H1 (cell line): ENCODE measurements around the gene CTDP1. TPM values are rescaled to one million over a fixed set of nuclear protein-coding genes. Genes with fewer than 3 reads are reported as not detected.
A peak's percentile ranks its signal among the peaks of the same experiment; 100 is the strongest.

Experiments used
- CTCF ChIA-PET: fragments of 300-600 bp; sonication (Branson Sonifier 250); formaldehyde crosslinking; loops from one replicate; lab custom pipeline; 2021; ENCODE audit not compliant: partially characterized antibody; lab: Charles Lee
- POLR2A ChIA-PET: fragments of 300-600 bp; sonication (Branson Sonifier 250); formaldehyde crosslinking; loops from one replicate; lab custom pipeline; 2021; ENCODE audit warnings: inconsistent platforms; ENCODE audit not compliant: partially characterized antibody; lab: Charles Lee
- DNase-seq, 2 experiments: peaks; one replicate each; pipeline versions ENCODE4 v3.0.0 to v3.0.0-alpha.2; 2010 to 2022; ENCODE audit warnings: low spot score in 2 of 2, low read depth in 1 of 2, mixed read lengths in 1 of 2
- FAIRE-seq: peaks from 2 replicates; lab custom pipeline; 2011; peaks lifted over from hg19 to GRCh38; lab: Jason Lieb, UNC
- H2AFZ ChIP-seq: 2 replicates; pipeline ENCODE4 v1.8.1; 2012; ENCODE audit warnings: low read length, inconsistent platforms
- H2AK5ac ChIP-seq: 2 replicates; pipeline ENCODE4 v1.6.1; 2013; ENCODE audit warnings: low read depth, low read length
- H2BK120ac ChIP-seq: replicated peaks from 2 replicates; pipeline ENCODE3; 2013; ENCODE audit warnings: low read depth, low read length, inconsistent platforms
- H2BK12ac ChIP-seq: 2 replicates; pipeline ENCODE4 v1.6.1; 2013; ENCODE audit warnings: low read depth, low read length
- H2BK15ac ChIP-seq: 2 replicates; pipeline ENCODE4 v1.6.1; 2013; ENCODE audit warnings: low read length
- H2BK20ac ChIP-seq: 2 replicates; pipeline ENCODE4 v1.6.1; 2013; ENCODE audit warnings: low read length
- H2BK5ac ChIP-seq: 2 replicates; pipeline ENCODE4 v1.6.1; 2013; ENCODE audit warnings: low read depth, low read length
- H3K14ac ChIP-seq: 2 replicates; pipeline ENCODE4 v1.6.1; 2013; ENCODE audit warnings: inconsistent platforms; ENCODE audit not compliant: insufficient read length
- H3K18ac ChIP-seq: 2 replicates; pipeline ENCODE4 v1.6.1; 2013; ENCODE audit warnings: low read length; ENCODE audit errors: extremely low read depth
- H3K23ac ChIP-seq: 2 replicates; pipeline ENCODE4 v1.6.1; 2013; ENCODE audit warnings: inconsistent platforms; ENCODE audit not compliant: insufficient read length
- H3K23me2 ChIP-seq: 2 replicates; pipeline ENCODE4 v1.6.1; 2013; ENCODE audit warnings: low read depth, low read length
- H3K27ac ChIP-seq: 2 replicates; pipeline ENCODE4 v1.6.1; 2011; ENCODE audit warnings: low read depth, low read length, inconsistent platforms
- H3K27me3 ChIP-seq, 4 experiments: replicated peaks in 1 of 4; 1 replicate in 1 of 4; 2 replicates in 3 of 4; pipeline versions ENCODE4 v1.6.1 to v1.8.1; 2011 to 2013; ENCODE audit warnings: low read length in 3 of 4, mild to moderate bottlenecking in 3 of 4, inconsistent platforms in 2 of 4, mixed read lengths in 2 of 4, moderate library complexity in 1 of 4; ENCODE audit not compliant: control insufficient read depth in 3 of 4, insufficient read depth in 3 of 4; ENCODE audit errors: extremely low read depth in 1 of 4
- H3K36me3 ChIP-seq, 4 experiments: 2 replicates each; pipeline versions ENCODE4 v1.6.1 to v1.8.1; 2011 to 2013; ENCODE audit warnings: mild to moderate bottlenecking in 4 of 4, low read length in 3 of 4, moderate library complexity in 2 of 4, control low read depth in 1 of 4, inconsistent platforms in 1 of 4; ENCODE audit not compliant: insufficient read depth in 4 of 4, control insufficient read depth in 2 of 4
- H3K4ac ChIP-seq: replicated peaks from 2 replicates; pipeline ENCODE3; 2013; ENCODE audit warnings: low read length, low read depth, mixed read lengths, inconsistent platforms; ENCODE audit not compliant: insufficient read length
- H3K4me1 ChIP-seq, 4 experiments: replicated peaks in 1 of 4; 1 replicate in 1 of 4; 2 replicates in 3 of 4; pipeline versions ENCODE4 v1.6.1 to v1.8.1; 2011 to 2013; ENCODE audit warnings: low read length in 3 of 4, inconsistent platforms in 2 of 4, mixed read lengths in 1 of 4; ENCODE audit not compliant: insufficient read depth in 4 of 4, control insufficient read depth in 3 of 4
- H3K4me2 ChIP-seq, 2 experiments: 2 replicates each; pipeline versions ENCODE4 v1.6.1 to v1.8.1; 2011 to 2013; ENCODE audit warnings: low read depth in 2 of 2, low read length in 2 of 2, control low read depth in 1 of 2, inconsistent platforms in 1 of 2, mild to moderate bottlenecking in 1 of 2; ENCODE audit not compliant: insufficient read depth in 1 of 2
- H3K4me3 ChIP-seq, 4 experiments: fragments of 200-600, 300-600 bp in 1 of 4; sonication (generic), shearing (Covaris generic), sonication (Bioruptor Twin) in 1 of 4; 2 replicates each; pipeline versions ENCODE4 v1.5.1 to v1.8.1; 2011 to 2016; ENCODE audit warnings: low read length in 4 of 4, low read depth in 3 of 4, control low read depth in 2 of 4, inconsistent platforms in 2 of 4, mild to moderate bottlenecking in 2 of 4, mixed read lengths in 1 of 4, moderate library complexity in 1 of 4; ENCODE audit not compliant: insufficient read depth in 2 of 4; ENCODE audit errors: extremely low read depth in 1 of 4
- H3K56ac ChIP-seq: replicated peaks from 2 replicates; pipeline ENCODE3; 2013; ENCODE audit warnings: low read depth, mild to moderate bottlenecking, mixed read lengths, low read length, inconsistent platforms; ENCODE audit not compliant: insufficient read length
- H3K79me1 ChIP-seq: 2 replicates; pipeline ENCODE4 v1.6.1; 2013; ENCODE audit warnings: low read depth, low read length, control low read depth
- H3K79me2 ChIP-seq, 2 experiments: 2 replicates each; pipeline versions ENCODE4 v1.6.1 to v1.8.1; 2012 to 2013; ENCODE audit warnings: low read length in 2 of 2, mild to moderate bottlenecking in 2 of 2, inconsistent platforms in 1 of 2; ENCODE audit not compliant: insufficient read depth in 2 of 2, control insufficient read depth in 1 of 2
- H3K9ac ChIP-seq, 4 experiments: replicated peaks in 1 of 4; 1 replicate in 1 of 4; 2 replicates in 3 of 4; pipeline versions ENCODE4 v1.6.1 to v1.8.1; 2011 to 2013; ENCODE audit warnings: low read depth in 3 of 4, low read length in 3 of 4, control low read depth in 2 of 4, mild to moderate bottlenecking in 2 of 4, moderate library complexity in 2 of 4, inconsistent platforms in 1 of 4; ENCODE audit errors: extremely low read depth in 1 of 4
- H3K9me3 ChIP-seq, 2 experiments: 2 replicates each; pipeline versions ENCODE4 v1.6.1 to v1.8.1; 2012 to 2013; ENCODE audit warnings: mild to moderate bottlenecking in 2 of 2, moderate library complexity in 2 of 2, control low read depth in 1 of 2, inconsistent platforms in 1 of 2, low read depth in 1 of 2, low read length in 1 of 2, mixed read lengths in 1 of 2; ENCODE audit not compliant: insufficient read depth in 2 of 2
- H4K20me1 ChIP-seq, 2 experiments: replicated peaks in 1 of 2; 2 replicates each; pipeline versions ENCODE3 to v1.8.1; 2011 to 2013; ENCODE audit warnings: inconsistent platforms in 2 of 2, low read length in 2 of 2, mild to moderate bottlenecking in 1 of 2; ENCODE audit not compliant: insufficient read depth in 2 of 2, control insufficient read depth in 1 of 2
- H4K5ac ChIP-seq: 2 replicates; pipeline ENCODE4 v1.6.1; 2013; ENCODE audit warnings: low read length, low read depth, mixed read lengths, inconsistent platforms; ENCODE audit not compliant: insufficient read length
- H4K8ac ChIP-seq: 2 replicates; pipeline ENCODE4 v1.8.0; 2013; ENCODE audit warnings: mild to moderate bottlenecking, moderate library complexity, low read length, inconsistent platforms; ENCODE audit not compliant: insufficient read depth; ENCODE audit errors: extremely low read depth
- H4K91ac ChIP-seq: replicated peaks from 2 replicates; pipeline ENCODE3; 2013; ENCODE audit warnings: low read length, mixed read lengths, inconsistent platforms; ENCODE audit not compliant: insufficient read length
- BRCA1 ChIP-seq: IDR thresholded peaks from 2 replicates; pipeline ENCODE4 v1.6.1; 2012; ENCODE audit warnings: low read depth, low read length, improper control_type of control experiment
- CBX5 ChIP-seq: fragments of 300-800, 300-1000 bp; sonication (generic); IDR thresholded peaks from 2 replicates; pipeline ENCODE4 v1.7.1; 2016; ENCODE audit warnings: antibody characterized with exemption, low read length, low read depth
- KDM5A ChIP-seq: fragments of 200-600 bp; IDR thresholded peaks from 2 replicates; pipeline ENCODE4 v1.7.1; 2012; ENCODE audit warnings: mild to moderate bottlenecking, low read length, inconsistent platforms, mixed read lengths
- PHF8 ChIP-seq: fragments of 200-600 bp; sonication (generic); conservative IDR thresholded peaks from 2 replicates; pipeline ENCODE4 v1.7.1; 2012; ENCODE audit warnings: low read depth, mild to moderate bottlenecking, inconsistent platforms, low read length, moderate library complexity
- RAD21 ChIP-seq, 2 experiments: IDR thresholded peaks in 1 of 2; conservative IDR thresholded peaks in 1 of 2; 2 replicates each; pipeline ENCODE4 v1.6.1; 2011; ENCODE audit warnings: low read depth in 2 of 2, low read length in 2 of 2, improper control_type of control experiment in 1 of 2, inconsistent platforms in 1 of 2, mild to moderate bottlenecking in 1 of 2, moderate library complexity in 1 of 2
- RBBP5 ChIP-seq: IDR thresholded peaks from 2 replicates; pipeline ENCODE4 v1.7.1; 2012; ENCODE audit warnings: low read depth, mild to moderate bottlenecking, inconsistent platforms, low read length, moderate library complexity, borderline replicate concordance
- TCF12 ChIP-seq: IDR thresholded peaks from 2 replicates; pipeline ENCODE4 v1.6.1; 2011; ENCODE audit warnings: low read depth, mild to moderate bottlenecking, low read length
- TEAD4 ChIP-seq: IDR thresholded peaks from 2 replicates; pipeline ENCODE4 v1.6.1; 2012; ENCODE audit warnings: low read depth, low read length, inconsistent platforms, mixed read lengths
- WGBS, 2 experiments: shearing (Covaris generic) in 1 of 2; methylation state at CpG; one replicate each; pipeline versions ENCODE4 v1.1.6 to v1.1.7; 2013 to 2015; ENCODE audit warnings: low lambda C conversion rate in 2 of 2, mixed read lengths in 2 of 2, inconsistent platforms in 1 of 2, low coverage in 1 of 2, missing lambda C conversion rate in 1 of 2; ENCODE audit not compliant: insufficient replicate concordance in 2 of 2, insufficient coverage in 1 of 2, insufficient read length in 1 of 2; ENCODE audit errors: extremely low coverage in 1 of 2, missing lambda C conversion rate in 1 of 2; 5-methylcytosine and 5-hydroxymethylcytosine counted together
- polyA plus RNA-seq, 7 experiments: library from polyadenylated mRNA; depleted of rRNA in 3 of 7; stranded (reverse) in 5 of 7; unstranded in 2 of 7; fragments of >200 nt in 5 of 7; fragments of 200-250 nt in 2 of 7; gene quantifications; 1 replicate in 5 of 7; 2 replicates in 1 of 7; 4 replicates in 1 of 7; pipeline versions ENCODE4 v1.2.1 to v1.2.3, GENCODE V29; 2011 to 2013; ENCODE audit warnings: missing spikeins in 2 of 7, mixed read lengths in 2 of 7
- total RNA-seq: library from RNA; stranded (reverse); fragmentation: NEBNext Ultra II Directional; extraction: Animal tissue kit (Norgen Biotek cat#: 25700); gene quantifications from 2 replicates; pipeline ENCODE4 v1.2.1, GENCODE V29; 2021

CTDP1 gene
- total and polyA plus RNA-seq, 2 of the 8 experiments (the other 6 are each of a cell fraction or from before 2014, with no cell fraction given): 16.6 to 37.0 TPM

GRCh38 chr18:79770501-79770815 lies 90.9 kb downstream of the CTDP1 start:
- Histone ChIP-seq H3K36me3 (no peaks in the 10 kb centered on the region), H3K18ac (no peak overlapping the region), H2BK12ac (no peak overlapping the region), H3K4ac (no peak overlapping the region), H3K23ac (no peak overlapping the region), H3K23me2 (no peaks in the 10 kb centered on the region), H3K27me3 (no peaks in the 10 kb centered on the region), H4K91ac (no peak overlapping the region), H4K5ac (no peak overlapping the region), H3K9me3 (peaks cover 10 to 11% of the 10 kb centered on the region in 2 experiments), H3K27ac (no peak overlapping the region), H4K8ac (no peak overlapping the region), H2BK15ac (no peak overlapping the region), H3K79me1 (no peaks in the 10 kb centered on the region; the same call in 1 of the 2 replicates), H2AFZ (no peak overlapping the region), H2AK5ac (no peak overlapping the region), H3K14ac (no peak overlapping the region), H2BK5ac (no peak overlapping the region), H3K4me1 (no peaks in the 10 kb centered on the region), H3K4me3 (no peak overlapping the region), H3K56ac (no peak overlapping the region), H4K20me1 (no peaks in the 10 kb centered on the region), H2BK20ac (no peak overlapping the region), H3K9ac (no peak overlapping the region), H2BK120ac (no peak overlapping the region), H3K79me2 (no peaks in the 10 kb centered on the region), H3K4me2 (no peak overlapping the region)
- 75% methylated on average over 8 of the region's 11 CpGs; no CpG with 5 or more reads in 1 of the 2 experiments for WGBS, 2 experiments
- no peak for FAIRE-seq
- no peak for TF ChIP-seq BRCA1
- no peak for TF ChIP-seq RAD21 (IDR thresholded peaks at IDR 0.05 in 1 of 2, conservative IDR thresholded peaks at IDR 0.05 in 1 of 2; ENCODE audit: low read depth in 2 of 2, low read length in 2 of 2)
- no peak for TF ChIP-seq KDM5A
- no peak for TF ChIP-seq RBBP5
- no peak for TF ChIP-seq TEAD4
- TF ChIP-seq TCF12: no peak
- no peak for TF ChIP-seq CBX5
- no peak for TF ChIP-seq PHF8
- peak in 1 of 2 experiments; percentile 40 for DNase-seq
- POLR2A ChIA-PET: interaction anchor here (1.0 kb wide), 1 partner anchor 22 kb away, joined by 3 read pairs; no protein-coding TSS in a partner anchor
- CTCF ChIA-PET: no interaction called here
